NCI-H146 treated with DMSO at 0.1 percent for 48 hours (cell line): Measurements from ENCODE around the gene TRAF3.
"Not testable (repeated sequence)": the region's sequence is repeated elsewhere in the genome, so short reads cannot be mapped to it uniquely, and the experiment has no call there.

Experiments
- DNase-seq: peaks from one replicate; lab custom pipeline; 2025; ENCODE audit not compliant: unreplicated experiment; lab: John Stamatoyannopoulos, UW

The TRAF3 gene

DNA sequence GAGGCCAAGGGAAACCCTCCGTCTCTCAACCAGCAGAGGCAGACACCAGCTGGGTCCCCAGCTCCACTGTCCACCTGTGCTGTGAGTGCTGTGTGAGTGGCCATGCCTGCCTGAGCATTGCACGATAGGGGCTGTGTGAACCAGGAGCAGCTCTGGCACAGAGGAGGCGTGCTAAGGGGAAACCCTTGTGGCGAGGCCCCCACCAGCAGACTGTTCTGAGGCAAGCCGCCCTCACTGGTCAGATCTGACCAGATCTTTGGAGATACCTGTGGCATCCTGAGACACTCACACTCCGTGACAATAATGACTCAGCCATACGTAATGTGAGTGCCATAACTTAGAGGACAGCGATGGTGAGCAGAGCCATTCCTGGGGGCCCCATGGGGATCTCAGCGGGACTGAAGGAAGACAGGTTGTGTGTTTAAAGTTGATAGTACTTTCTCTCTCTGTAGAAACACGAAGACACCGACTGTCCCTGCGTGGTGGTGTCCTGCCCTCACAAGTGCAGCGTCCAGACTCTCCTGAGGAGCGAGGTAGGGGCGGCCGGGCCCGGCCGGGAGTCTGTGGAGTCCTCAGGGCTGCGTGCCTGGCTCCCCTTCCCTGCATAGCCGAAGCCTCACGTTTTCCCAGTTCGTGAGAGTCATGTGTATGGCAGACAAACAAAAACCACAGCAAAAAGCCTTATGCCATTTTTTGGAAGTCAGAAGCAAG is 108.6 kb downstream of the TRAF3 start:
- DNase-seq = no peak

- DNase-seq = no peak
These were observed 111.5 kb downstream of the TRAF3 start for GRCh38 chr14:102888748-102889147.

GRCh38 chr14:102889615-102890014 is 112.4 kb downstream of the TRAF3 start:
- DNase-seq = no peak

GRCh38 chr14:102891111-102891510 is 113.9 kb downstream of the TRAF3 start:
- DNase-seq = no peak

DNA sequence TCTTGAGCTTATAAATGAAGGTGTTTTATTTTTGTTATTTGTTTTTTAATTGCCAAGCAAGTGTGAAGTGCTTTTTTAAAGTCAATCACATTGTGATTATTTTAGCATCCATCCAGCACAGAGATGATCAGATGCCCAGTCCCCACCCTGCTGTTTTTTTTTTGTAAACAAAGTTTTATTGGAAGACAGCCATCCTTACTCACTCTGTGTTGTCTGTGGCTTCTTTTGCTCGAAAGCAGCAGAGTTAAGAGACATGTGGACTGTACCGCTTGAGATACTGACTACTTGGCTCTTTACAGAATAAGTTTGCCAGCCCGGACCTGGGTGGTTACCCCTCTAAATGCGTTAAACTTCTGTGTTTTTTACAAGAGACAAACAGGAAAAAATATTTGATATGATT is 114.3 kb downstream of the TRAF3 start:
- no peak for DNase-seq

GRCh38 chr14:102892651-102893050 is 115.4 kb downstream of the TRAF3 start:
- no peak for DNase-seq

DNA sequence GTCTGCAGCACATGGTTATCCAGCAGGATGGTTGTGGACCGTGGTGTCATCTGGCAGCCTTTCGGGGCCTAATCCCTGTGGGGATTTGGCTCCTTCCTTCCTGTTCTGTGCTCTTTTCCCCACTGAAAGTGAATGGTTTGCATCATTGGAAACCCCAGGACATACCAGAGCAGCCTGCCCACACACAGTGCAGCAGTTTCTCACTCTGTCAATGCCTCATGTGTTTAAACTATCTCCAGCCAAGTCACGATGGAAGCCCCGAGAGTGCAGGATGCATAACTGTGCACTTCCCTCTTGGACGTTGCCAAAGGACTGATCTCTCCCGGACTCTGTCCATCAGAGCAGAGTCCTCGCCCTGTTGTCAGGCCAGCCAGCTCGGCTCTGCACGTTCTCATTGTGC is 116.2 kb downstream of the TRAF3 start:
- no peak for DNase-seq

- not testable (repeated sequence) for DNase-seq
These were observed 119.5 kb downstream of the TRAF3 start for GRCh38 chr14:102896735-102897134.

GRCh38 chr14:102897299-102898027 is 120.2 kb downstream of the TRAF3 start:
- DNase-seq = no peak

GRCh38 chr14:102898298-102898697 is 121.0 kb downstream of the TRAF3 start:
- DNase-seq = no peak

GRCh38 chr14:102898776-102899515 is 121.7 kb downstream of the TRAF3 start:
- DNase-seq = peak; percentile 91

- no peak for DNase-seq
These were observed 122.3 kb downstream of the TRAF3 start for GRCh38 chr14:102899516-102899900.

- DNase-seq = no peak
These were observed 123.7 kb downstream of the TRAF3 start for GRCh38 chr14:102900631-102901571.

GRCh38 chr14:102901633-102902032 is 124.4 kb downstream of the TRAF3 start:
- no peak for DNase-seq

DNA sequence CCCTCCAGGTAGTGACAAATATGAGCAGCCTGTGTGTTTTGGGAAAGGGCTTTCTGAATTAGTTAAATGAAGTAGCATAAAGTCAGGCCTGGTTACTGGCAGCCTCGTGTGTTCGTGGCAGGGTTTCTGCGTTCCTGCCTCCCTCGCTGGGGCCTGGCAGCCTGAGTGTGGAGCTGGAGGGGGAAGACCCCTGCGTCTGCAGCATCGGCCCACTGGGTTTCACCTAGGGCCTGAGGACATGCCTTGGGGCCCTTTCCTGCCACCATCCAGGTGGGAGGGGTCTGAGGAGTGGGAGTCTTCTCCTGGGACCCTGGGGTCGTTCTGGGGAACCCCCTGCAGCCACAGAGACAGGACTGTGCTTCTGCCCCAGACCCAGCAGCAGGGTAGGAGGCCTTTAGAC is 124.8 kb downstream of the TRAF3 start:
- no peak for DNase-seq

DNA sequence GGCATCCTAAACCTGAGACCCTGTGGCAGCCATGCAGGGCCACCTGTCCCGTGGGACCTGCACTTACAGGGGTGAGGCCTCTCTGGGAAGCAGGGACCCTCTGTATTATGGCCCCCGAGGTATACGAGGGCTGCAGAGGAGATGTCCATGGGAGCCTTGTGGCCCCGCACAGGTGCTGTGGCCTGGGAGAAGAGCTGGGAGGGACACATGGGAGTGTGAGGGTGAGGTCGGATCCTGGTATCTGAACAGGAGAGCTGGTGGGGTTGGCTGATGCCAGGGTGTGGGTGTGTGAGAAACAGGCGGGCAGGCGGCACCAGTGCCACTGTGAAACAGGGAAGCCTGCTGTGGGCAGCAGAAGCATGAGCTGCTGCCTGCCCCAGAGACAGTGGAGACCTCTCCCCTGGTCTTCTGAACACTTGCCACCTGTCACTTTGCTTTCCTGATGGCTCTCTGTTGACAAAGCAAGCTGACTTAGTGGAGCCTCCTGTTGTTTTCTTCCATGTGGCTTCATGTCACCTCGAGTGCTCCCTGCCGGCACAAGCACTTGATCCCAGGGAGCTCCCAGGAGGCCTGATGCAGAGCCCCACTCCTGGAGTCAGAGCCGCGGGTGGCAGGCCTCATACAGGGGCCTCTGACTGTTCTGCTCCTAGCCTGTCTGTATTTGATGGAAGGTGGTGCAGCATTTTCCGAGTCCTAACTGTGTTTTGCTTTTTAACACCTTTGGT is 125.4 kb downstream of the TRAF3 start:
- no peak for DNase-seq

DNA sequence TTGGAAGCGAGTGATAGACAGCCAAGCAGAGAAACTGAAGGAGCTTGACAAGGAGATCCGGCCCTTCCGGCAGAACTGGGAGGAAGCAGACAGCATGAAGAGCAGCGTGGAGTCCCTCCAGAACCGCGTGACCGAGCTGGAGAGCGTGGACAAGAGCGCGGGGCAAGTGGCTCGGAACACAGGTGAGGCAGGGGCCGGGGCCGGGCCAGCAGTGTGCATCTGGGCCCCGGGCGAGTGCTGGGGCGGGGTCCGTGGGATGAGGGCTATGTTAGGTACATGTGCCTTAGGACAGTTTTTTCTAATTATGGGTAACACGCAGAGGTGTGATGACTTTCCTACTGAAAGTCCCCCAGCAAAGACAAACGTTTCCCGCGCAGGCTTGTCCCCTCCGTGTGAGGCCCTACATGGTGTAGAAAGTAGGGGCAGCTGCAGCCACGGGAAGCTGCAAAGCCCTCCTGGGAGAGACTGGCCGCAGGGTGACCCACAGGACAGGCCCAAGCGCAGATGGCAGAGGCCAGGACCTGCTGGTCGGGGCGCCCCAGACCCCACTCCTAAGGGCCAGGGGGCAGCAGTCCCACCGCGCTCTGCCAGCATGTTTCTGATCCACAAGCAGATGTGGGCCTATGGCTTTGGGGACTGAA is 126.1 kb downstream of the TRAF3 start:
- no peak for DNase-seq

DNA sequence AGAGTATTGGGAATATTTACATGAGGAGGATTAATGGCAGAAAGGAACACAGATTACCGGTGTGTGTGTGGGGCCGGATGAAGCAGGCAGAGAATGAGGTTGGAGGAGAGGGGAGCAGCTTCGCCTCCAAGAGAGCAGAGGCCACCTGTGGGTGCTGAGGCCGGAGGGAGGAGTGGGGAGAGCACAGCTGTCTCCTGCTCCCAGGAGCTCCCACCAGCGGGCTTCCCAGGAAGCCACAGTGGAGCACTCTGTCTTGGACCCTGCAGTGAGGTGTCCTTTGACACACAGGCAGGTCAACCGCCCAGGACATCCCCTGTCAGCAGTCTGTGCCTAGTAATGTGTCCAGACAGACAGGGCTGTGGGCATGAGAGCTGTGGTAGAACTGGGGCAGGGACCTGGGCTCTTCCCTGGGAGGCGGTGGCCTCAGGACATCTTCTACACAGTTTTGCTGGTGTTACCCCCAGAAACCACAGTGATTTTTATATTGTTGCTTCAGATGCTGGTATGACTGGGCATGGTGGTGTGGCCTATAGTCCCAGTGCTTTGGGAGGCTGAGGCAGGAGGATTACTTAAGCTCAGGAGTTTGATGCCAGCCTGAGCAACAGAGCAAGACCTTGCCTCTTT is 126.8 kb downstream of the TRAF3 start:
- no peak for DNase-seq
